ENCODE measurements around the gene ZC3H18.
"Not testable (repeated sequence)": the region's sequence is repeated elsewhere in the genome, so short reads cannot be mapped to it uniquely, and the experiment has no call there.

Gene ZC3H18

GRCh38 chr16:88661468-88661867 lies 91.3 kb downstream of the ZC3H18 start:
- no peak for DNase-seq

GRCh38 chr16:88662222-88662842 lies 92.1 kb downstream of the ZC3H18 start:
- DNase-seq = no peak

- peak; percentile 99 for DNase-seq
These were observed 92.8 kb downstream of the ZC3H18 start, which contains the start of gene MVD for GRCh38 chr16:88662843-88663606. Gene MVD (minus strand): TSS chr16:88663091. CDS start chr16:88663080, 11 bp downstream.

- DNase-seq = no peak
These were observed 94.9 kb downstream of the ZC3H18 start for GRCh38 chr16:88665148-88665547.

- DNase-seq = no peak
These were observed 95.4 kb downstream of the ZC3H18 start for GRCh38 chr16:88665570-88665969.

GRCh38 chr16:88667461-88667860 lies 97.3 kb downstream of the ZC3H18 start:
- no peak for DNase-seq

GRCh38 chr16:88669493-88669892 lies 99.3 kb downstream of the ZC3H18 start:
- not testable (repeated sequence) for DNase-seq

GRCh38 chr16:88669980-88670379 lies 99.8 kb downstream of the ZC3H18 start:
- no peak for DNase-seq

GRCh38 chr16:88671806-88672205 lies 101.6 kb downstream of the ZC3H18 start:
- DNase-seq = no peak

GRCh38 chr16:88672776-88673175 lies 102.6 kb downstream of the ZC3H18 start:
- DNase-seq = no peak

- no peak for DNase-seq
These were observed 103.6 kb downstream of the ZC3H18 start for GRCh38 chr16:88673716-88674379.

- no peak for DNase-seq
These were observed 106.5 kb downstream of the ZC3H18 start for GRCh38 chr16:88676502-88677242.

- DNase-seq = no peak
These were observed 107.5 kb downstream of the ZC3H18 start for GRCh38 chr16:88677721-88678120.

- DNase-seq = no peak
These were observed 108.2 kb downstream of the ZC3H18 start for GRCh38 chr16:88678224-88678979.

GRCh38 chr16:88680554-88681083 lies 110.4 kb downstream of the ZC3H18 start:
- DNase-seq = no peak

- no peak for DNase-seq
These were observed 111.0 kb downstream of the ZC3H18 start for GRCh38 chr16:88681084-88681680.
